HepG2 (cell line): ENCODE measurements around the gene SPATA13. TPM values are rescaled to one million over a fixed set of nuclear protein-coding genes. Genes with fewer than 3 reads are reported as not detected.

Experiments
- BHLHE40 ChIP-seq: IDR thresholded peaks from 2 replicates; pipeline ENCODE4 v1.6.1; 2011; ENCODE audit warnings: low read length, improper control_type of control experiment
- DBP ChIP-seq: sonication (generic); formaldehyde crosslinking; IDR thresholded peaks from 2 replicates; pipeline ENCODE4 v1.4.0; 2020; ENCODE audit warnings: missing genetic modification reagents; ENCODE audit errors: not compliant biosample characterization
- DMAP1 ChIP-seq: IDR thresholded peaks from 2 replicates; pipeline ENCODE4 v1.6.1; 2016
- GABPA ChIP-seq, 2 experiments: IDR thresholded peaks; 2 replicates each; pipeline ENCODE4 v1.6.1; 2011 to 2016; ENCODE audit warnings: low read depth in 2 of 2, low read length in 1 of 2, missing biosample characterization in 1 of 2, missing genetic modification characterization in 1 of 2
- GTF2F1 ChIP-seq: fragments of 150-350 bp; IDR thresholded peaks from 2 replicates; pipeline ENCODE4 v1.6.1; 2014; ENCODE audit warnings: low read length
- IRF1 ChIP-seq: sonication (generic); formaldehyde crosslinking; IDR thresholded peaks from 2 replicates; pipeline ENCODE4 v1.4.0; 2020; ENCODE audit warnings: low read depth, mild to moderate bottlenecking, missing genetic modification reagents
- KDM6A ChIP-seq: IDR thresholded peaks from 2 replicates; pipeline ENCODE4 v1.6.1; 2016; ENCODE audit warnings: low read depth
- MIXL1 ChIP-seq: IDR thresholded peaks from 2 replicates; pipeline ENCODE4 v1.6.1; 2016
- NCOR1 ChIP-seq: fragments of 200-600 bp; sonication (generic); IDR thresholded peaks from 2 replicates; pipeline ENCODE4 v1.7.0; 2017; ENCODE audit warnings: antibody characterized with exemption, low read length, borderline replicate concordance
- PHB2 ChIP-seq: fragments of 450-650 bp; IDR thresholded peaks from 2 replicates; pipeline ENCODE4 v1.6.1; 2018; ENCODE audit not compliant: partially characterized antibody
- PHF8 ChIP-seq: sonication (generic); formaldehyde crosslinking; IDR thresholded peaks from 2 replicates; pipeline ENCODE4 v1.5.0; 2020; ENCODE audit warnings: missing genetic modification reagents
- RBM22 ChIP-seq: fragments of 200-400 bp; formaldehyde crosslinking; optimal IDR thresholded peaks from 2 replicates; pipeline ENCODE3; 2017; ENCODE audit warnings: mild to moderate bottlenecking, low read length, moderate library complexity
- SMAD9 ChIP-seq: sonication (generic); formaldehyde crosslinking; IDR thresholded peaks from 2 replicates; pipeline ENCODE4 v1.5.1; 2020; ENCODE audit warnings: mild to moderate bottlenecking, missing genetic modification reagents
- SMC3 ChIP-seq: IDR thresholded peaks from 2 replicates; pipeline ENCODE4 v1.6.1; 2011; ENCODE audit warnings: low read length, improper control_type of control experiment
- TMF1 ChIP-seq: sonication (generic); formaldehyde crosslinking; IDR thresholded peaks from 2 replicates; pipeline ENCODE4 v1.8.1; 2022; ENCODE audit warnings: low read depth, missing genetic modification reagents
- ZFP36L2 ChIP-seq: sonication (generic); formaldehyde crosslinking; IDR thresholded peaks from 2 replicates; pipeline ENCODE4 v1.4.0; 2020; ENCODE audit warnings: missing genetic modification reagents
- ZFY ChIP-seq: sonication (generic); formaldehyde crosslinking; IDR thresholded peaks from 2 replicates; pipeline ENCODE4 v1.4.0; 2020; ENCODE audit warnings: missing genetic modification reagents
- ZNF20 ChIP-seq: sonication (generic); formaldehyde crosslinking; IDR thresholded peaks from 2 replicates; pipeline ENCODE4 v1.4.0; 2020; ENCODE audit warnings: mild to moderate bottlenecking, moderate library complexity, missing genetic modification reagents
- ZNF563 ChIP-seq: sonication (generic); formaldehyde crosslinking; IDR thresholded peaks from 2 replicates; pipeline ENCODE4 v1.8.0; 2022; ENCODE audit warnings: mild to moderate bottlenecking, moderate library complexity, missing genetic modification reagents
- ZNF674 ChIP-seq: sonication (generic); formaldehyde crosslinking; IDR thresholded peaks from 2 replicates; pipeline ENCODE4 v1.5.0; 2020; ENCODE audit warnings: low read depth, mild to moderate bottlenecking, missing genetic modification reagents
- polyA plus RNA-seq, 8 experiments: library from polyadenylated mRNA; depleted of rRNA in 3 of 8; stranded (reverse) in 7 of 8; unstranded in 1 of 8; fragments of >200 nt; fragmentation: Illumina TruSeq in 4 of 8; extraction: Trizol in 4 of 8; gene quantifications; 2 replicates each; pipeline versions ENCODE4 v1.2.1 to v1.2.3, GENCODE V29; 2011 to 2016; ENCODE audit warnings: low read depth in 4 of 8, missing spikeins in 1 of 8, mixed read lengths in 1 of 8; ENCODE audit not compliant: insufficient read depth in 1 of 8
- total RNA-seq, 5 experiments: library from RNA; depleted of rRNA; stranded (reverse); fragments of >200 nt; fragmentation: Illumina TruSeq; extraction: Trizol; gene quantifications; 2 replicates each; pipeline ENCODE4 v1.2.3, GENCODE V29; 2016; ENCODE audit warnings: low read depth in 1 of 5
- TF ChIP-seq, protein P1 (sequence below): sonication (generic); formaldehyde crosslinking; IDR thresholded peaks from 2 replicates; pipeline ENCODE4 v1.4.0; 2020; ENCODE audit warnings: missing genetic modification reagents, borderline replicate concordance
- TF ChIP-seq, protein P2 (sequence below): sonication (generic); formaldehyde crosslinking; IDR thresholded peaks from 2 replicates; pipeline ENCODE4 v1.9.0; 2022; ENCODE audit warnings: missing genetic modification reagents, mild to moderate bottlenecking, borderline replicate concordance
- TF ChIP-seq, protein P3 (sequence below): sonication (generic); formaldehyde crosslinking; IDR thresholded peaks from 2 replicates; pipeline ENCODE4 v1.5.0; 2020; ENCODE audit warnings: mild to moderate bottlenecking, low read depth, missing genetic modification reagents, borderline replicate concordance
- TF ChIP-seq, protein P4 (sequence below): sonication (generic); formaldehyde crosslinking; IDR thresholded peaks from 2 replicates; pipeline ENCODE4 v1.8.0; 2022; ENCODE audit warnings: missing genetic modification reagents, low read depth, mild to moderate bottlenecking, borderline replicate concordance

Gene SPATA13
- total and polyA plus RNA-seq, 2 of the 13 experiments (the other 11 are each of a cell fraction or from before 2014, with no cell fraction given) = 11.3 to 14.2 TPM

DNA sequence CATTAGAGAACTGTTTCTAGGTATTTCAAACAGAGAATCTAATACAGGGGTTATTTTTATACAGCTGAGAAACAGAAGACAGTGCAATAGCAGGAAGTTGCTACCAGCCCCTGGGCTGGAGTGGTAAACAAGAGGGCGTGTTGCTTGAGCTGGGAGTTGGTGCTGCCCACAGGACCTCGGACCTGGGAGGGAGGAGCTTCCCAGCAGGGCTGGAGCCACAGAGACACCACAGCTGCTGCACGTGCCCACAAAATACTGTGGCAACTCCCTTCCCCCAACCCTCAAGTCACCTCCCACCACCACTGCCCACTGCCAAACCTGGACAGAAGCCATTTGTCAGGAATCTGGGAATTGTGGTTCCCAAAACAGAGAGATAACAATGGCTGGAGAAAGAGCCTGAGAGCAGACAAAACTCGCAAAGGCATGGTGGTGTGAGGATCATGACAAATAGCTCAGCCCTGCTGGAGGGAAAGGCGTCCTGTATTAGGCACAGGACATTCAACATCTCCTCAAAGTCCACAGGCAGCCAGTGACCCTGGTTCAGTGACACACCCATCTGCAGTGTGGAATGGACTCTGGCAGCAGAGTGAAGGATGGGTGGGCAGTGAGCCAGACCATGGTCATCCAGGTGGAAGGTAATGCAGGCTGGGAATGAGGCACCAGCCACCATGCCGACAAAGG lies 57.2 kb downstream of the SPATA13 start (continued):
- TF ChIP-seq, protein P1, sequence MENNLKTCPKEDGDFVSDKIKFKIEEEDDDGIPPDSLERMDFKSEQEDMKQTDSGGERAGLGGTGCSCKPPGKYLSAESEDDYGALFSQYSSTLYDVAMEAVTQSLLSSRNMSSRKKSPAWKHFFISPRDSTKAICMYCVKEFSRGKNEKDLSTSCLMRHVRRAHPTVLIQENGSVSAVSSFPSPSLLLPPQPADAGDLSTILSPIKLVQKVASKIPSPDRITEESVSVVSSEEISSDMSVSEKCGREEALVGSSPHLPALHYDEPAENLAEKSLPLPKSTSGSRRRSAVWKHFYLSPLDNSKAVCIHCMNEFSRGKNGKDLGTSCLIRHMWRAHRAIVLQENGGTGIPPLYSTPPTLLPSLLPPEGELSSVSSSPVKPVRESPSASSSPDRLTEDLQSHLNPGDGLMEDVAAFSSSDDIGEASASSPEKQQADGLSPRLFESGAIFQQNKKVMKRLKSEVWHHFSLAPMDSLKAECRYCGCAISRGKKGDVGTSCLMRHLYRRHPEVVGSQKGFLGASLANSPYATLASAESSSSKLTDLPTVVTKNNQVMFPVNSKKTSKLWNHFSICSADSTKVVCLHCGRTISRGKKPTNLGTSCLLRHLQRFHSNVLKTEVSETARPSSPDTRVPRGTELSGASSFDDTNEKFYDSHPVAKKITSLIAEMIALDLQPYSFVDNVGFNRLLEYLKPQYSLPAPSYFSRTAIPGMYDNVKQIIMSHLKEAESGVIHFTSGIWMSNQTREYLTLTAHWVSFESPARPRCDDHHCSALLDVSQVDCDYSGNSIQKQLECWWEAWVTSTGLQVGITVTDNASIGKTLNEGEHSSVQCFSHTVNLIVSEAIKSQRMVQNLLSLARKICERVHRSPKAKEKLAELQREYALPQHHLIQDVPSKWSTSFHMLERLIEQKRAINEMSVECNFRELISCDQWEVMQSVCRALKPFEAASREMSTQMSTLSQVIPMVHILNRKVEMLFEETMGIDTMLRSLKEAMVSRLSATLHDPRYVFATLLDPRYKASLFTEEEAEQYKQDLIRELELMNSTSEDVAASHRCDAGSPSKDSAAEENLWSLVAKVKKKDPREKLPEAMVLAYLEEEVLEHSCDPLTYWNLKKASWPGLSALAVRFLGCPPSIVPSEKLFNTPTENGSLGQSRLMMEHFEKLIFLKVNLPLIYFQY (CRISPR knock-in tag) = no peak
- no peak for TF ChIP-seq ZNF674 (CRISPR knock-in tag)
- TF ChIP-seq PHF8 (CRISPR knock-in tag) = no peak
- no peak for TF ChIP-seq GTF2F1
- TF ChIP-seq, protein P2, sequence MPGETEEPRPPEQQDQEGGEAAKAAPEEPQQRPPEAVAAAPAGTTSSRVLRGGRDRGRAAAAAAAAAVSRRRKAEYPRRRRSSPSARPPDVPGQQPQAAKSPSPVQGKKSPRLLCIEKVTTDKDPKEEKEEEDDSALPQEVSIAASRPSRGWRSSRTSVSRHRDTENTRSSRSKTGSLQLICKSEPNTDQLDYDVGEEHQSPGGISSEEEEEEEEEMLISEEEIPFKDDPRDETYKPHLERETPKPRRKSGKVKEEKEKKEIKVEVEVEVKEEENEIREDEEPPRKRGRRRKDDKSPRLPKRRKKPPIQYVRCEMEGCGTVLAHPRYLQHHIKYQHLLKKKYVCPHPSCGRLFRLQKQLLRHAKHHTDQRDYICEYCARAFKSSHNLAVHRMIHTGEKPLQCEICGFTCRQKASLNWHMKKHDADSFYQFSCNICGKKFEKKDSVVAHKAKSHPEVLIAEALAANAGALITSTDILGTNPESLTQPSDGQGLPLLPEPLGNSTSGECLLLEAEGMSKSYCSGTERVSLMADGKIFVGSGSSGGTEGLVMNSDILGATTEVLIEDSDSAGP = peak; percentile 60; the same call in 1 of the 2 replicates
- no peak for TF ChIP-seq TMF1
- no peak for TF ChIP-seq MIXL1 (CRISPR knock-in tag)
- 0 out of 2 replicates have a peak, but pooled peaks have one; percentile 24 for TF ChIP-seq DMAP1 (CRISPR knock-in tag)
- TF ChIP-seq SMC3 = no peak
- TF ChIP-seq NCOR1 = no peak
- no peak for TF ChIP-seq ZNF20 (CRISPR knock-in tag)
- no peak for TF ChIP-seq ZNF563
- TF ChIP-seq ZFY (CRISPR knock-in tag) = no peak
- TF ChIP-seq DBP = no peak
- no peak for TF ChIP-seq IRF1
- no peak for TF ChIP-seq SMAD9 (CRISPR knock-in tag)
- TF ChIP-seq KDM6A (CRISPR knock-in tag) = 0 out of 2 replicates have a peak, but pooled peaks have one; percentile 19
- TF ChIP-seq, protein P3, sequence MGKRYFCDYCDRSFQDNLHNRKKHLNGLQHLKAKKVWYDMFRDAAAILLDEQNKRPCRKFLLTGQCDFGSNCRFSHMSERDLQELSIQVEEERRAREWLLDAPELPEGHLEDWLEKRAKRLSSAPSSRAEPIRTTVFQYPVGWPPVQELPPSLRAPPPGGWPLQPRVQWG (CRISPR knock-in tag) = no peak
- TF ChIP-seq RBM22 = no peak
- no peak for TF ChIP-seq PHB2
- TF ChIP-seq, protein P4, sequence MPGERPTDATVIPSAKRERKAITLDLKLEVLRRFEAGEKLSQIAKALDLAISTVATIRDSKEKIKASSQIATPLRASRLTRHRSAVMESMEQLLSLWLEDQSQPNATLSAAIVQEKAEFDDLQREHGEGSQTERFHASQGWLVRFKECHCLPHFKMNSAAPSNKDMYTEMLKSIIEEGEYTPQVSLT (CRISPR knock-in tag) = no peak
- peak; percentile 98 for TF ChIP-seq BHLHE40
- no peak for TF ChIP-seq ZFP36L2 (CRISPR knock-in tag)
- no peak for TF ChIP-seq GABPA (IDR thresholded peaks at IDR 0.05; ENCODE audit: low read depth, low read length)
- TF ChIP-seq GABPA (CRISPR knock-in tag; IDR thresholded peaks at IDR 0.05; ENCODE audit: low read depth) = peak; percentile 61
